Measurements from ENCODE around the gene GREB1. TPM values are rescaled to one million over a fixed set of nuclear protein-coding genes. Genes with fewer than 3 reads are reported as not detected.

GREB1 gene
- total and polyA plus RNA-seq, 2 experiments from 2014 or later, result 12.0 to 35.0 TPM

DNA sequence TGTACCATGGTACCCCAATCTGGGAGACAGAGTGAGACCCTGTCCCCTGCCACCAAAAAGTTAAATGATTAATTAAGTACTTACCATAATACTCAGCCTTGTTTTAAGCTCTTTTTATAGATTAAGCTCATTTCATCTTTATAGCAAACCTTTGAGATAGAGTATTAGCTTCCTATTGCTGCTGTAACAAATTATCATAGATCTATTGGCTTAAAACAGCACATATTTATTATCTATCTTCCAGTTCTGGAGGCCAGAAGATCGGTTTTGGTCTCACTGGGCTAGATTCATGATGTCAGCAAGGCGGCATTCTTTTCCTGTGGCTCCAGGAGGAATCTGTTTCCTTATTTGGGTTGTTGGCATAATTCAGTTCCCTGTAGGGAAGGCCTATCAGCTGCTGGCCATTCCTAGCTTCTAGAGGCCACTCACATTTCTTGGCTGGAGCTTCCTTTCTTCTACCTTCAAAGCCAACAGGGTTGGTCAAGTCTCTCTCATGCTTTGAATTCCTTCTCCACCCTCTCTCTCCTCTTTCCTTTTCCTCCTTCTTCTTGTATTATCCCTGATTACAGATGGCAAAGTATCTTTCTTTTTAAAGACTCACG is 13.7 kb upstream of the GREB1 start (continued):
- TF ChIP-seq, protein P1, sequence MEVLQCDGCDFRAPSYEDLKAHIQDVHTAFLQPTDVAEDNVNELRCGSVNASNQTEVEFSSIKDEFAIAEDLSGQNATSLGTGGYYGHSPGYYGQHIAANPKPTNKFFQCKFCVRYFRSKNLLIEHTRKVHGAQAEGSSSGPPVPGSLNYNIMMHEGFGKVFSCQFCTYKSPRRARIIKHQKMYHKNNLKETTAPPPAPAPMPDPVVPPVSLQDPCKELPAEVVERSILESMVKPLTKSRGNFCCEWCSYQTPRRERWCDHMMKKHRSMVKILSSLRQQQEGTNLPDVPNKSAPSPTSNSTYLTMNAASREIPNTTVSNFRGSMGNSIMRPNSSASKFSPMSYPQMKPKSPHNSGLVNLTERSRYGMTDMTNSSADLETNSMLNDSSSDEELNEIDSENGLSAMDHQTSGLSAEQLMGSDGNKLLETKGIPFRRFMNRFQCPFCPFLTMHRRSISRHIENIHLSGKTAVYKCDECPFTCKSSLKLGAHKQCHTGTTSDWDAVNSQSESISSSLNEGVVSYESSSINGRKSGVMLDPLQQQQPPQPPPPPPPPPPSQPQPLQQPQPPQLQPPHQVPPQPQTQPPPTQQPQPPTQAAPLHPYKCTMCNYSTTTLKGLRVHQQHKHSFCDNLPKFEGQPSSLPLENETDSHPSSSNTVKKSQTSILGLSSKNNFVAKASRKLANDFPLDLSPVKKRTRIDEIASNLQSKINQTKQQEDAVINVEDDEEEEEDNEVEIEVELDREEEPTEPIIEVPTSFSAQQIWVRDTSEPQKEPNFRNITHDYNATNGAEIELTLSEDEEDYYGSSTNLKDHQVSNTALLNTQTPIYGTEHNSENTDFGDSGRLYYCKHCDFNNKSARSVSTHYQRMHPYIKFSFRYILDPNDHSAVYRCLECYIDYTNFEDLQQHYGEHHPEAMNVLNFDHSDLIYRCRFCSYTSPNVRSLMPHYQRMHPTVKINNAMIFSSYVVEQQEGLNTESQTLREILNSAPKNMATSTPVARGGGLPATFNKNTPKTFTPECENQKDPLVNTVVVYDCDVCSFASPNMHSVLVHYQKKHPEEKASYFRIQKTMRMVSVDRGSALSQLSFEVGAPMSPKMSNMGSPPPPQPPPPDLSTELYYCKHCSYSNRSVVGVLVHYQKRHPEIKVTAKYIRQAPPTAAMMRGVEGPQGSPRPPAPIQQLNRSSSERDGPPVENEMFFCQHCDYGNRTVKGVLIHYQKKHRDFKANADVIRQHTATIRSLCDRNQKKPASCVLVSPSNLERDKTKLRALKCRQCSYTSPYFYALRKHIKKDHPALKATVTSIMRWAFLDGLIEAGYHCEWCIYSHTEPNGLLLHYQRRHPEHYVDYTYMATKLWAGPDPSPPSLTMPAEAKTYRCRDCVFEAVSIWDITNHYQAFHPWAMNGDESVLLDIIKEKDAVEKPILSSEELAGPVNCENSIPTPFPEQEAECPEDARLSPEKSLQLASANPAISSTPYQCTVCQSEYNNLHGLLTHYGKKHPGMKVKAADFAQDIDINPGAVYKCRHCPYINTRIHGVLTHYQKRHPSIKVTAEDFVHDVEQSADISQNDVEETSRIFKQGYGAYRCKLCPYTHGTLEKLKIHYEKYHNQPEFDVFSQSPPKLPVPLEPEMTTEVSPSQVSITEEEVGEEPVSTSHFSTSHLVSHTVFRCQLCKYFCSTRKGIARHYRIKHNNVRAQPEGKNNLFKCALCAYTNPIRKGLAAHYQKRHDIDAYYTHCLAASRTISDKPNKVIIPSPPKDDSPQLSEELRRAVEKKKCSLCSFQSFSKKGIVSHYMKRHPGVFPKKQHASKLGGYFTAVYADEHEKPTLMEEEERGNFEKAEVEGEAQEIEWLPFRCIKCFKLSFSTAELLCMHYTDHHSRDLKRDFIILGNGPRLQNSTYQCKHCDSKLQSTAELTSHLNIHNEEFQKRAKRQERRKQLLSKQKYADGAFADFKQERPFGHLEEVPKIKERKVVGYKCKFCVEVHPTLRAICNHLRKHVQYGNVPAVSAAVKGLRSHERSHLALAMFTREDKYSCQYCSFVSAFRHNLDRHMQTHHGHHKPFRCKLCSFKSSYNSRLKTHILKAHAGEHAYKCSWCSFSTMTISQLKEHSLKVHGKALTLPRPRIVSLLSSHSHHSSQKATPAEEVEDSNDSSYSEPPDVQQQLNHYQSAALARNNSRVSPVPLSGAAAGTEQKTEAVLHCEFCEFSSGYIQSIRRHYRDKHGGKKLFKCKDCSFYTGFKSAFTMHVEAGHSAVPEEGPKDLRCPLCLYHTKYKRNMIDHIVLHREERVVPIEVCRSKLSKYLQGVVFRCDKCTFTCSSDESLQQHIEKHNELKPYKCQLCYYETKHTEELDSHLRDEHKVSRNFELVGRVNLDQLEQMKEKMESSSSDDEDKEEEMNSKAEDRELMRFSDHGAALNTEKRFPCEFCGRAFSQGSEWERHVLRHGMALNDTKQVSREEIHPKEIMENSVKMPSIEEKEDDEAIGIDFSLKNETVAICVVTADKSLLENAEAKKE (CRISPR knock-in tag; IDR thresholded peaks at IDR 0.05), result peak; percentile 69

DNA sequence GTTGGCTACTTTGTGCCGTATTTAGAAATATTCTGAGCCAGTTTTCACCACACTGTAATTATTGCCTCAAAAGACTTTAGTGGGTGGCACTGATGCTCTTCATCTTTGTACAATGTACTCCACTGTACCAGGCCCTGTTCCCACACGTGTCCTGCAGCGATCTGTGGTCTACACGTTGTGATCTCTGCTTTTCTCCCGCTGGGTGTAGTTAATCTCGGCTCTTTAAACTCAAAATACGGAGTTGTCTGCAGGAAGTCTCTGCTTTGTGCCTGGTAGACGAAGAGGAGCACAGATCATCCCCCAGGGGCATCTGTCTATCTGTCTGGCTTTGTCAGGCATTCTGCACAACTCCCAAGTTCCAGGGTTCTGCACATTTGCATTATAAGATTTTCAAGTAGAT is 12.1 kb upstream of the GREB1 start:
- DNase-seq (ENCODE audit: low spot score) (no peak), ATAC-seq (no peak)
- no peak overlapping the region for H3K27ac ChIP-seq (ENCODE audit: low read depth)
- Mint-ChIP-seq H3K4me1 (peaks cover 27% of the 10 kb centered on the region), H3K9me3 (0 out of 3 replicates have a peak, but pooled peaks cover under 1% of the 10 kb centered on the region), H3K27ac (no peak overlapping the region), H3K36me3 (ENCODE audit: low read depth) (peaks cover 8% of the 10 kb centered on the region; the same call in 2 of the 3 replicates), H3K27me3 (ENCODE audit: insufficient read depth, low read depth, poor library complexity) (no peaks in the 10 kb centered on the region), H3K4me3 (no peak overlapping the region)
- H3K4me2 ChIP-seq, result no peak overlapping the region
- H4K20me1 ChIP-seq (replicated peaks; ENCODE audit: insufficient read depth), result peaks cover 7% of the 10 kb centered on the region
- H3K79me2 ChIP-seq (replicated peaks; ENCODE audit: insufficient read depth), result peaks cover 57% of the 10 kb centered on the region
- TF ChIP-seq POLR2AphosphoS5 (IDR thresholded peaks at IDR 0.05; ENCODE audit: low read depth), result no peak
- no peak for TF ChIP-seq CREB1 (CRISPR knock-in tag; IDR thresholded peaks at IDR 0.05; ENCODE audit: low read depth)
- TF ChIP-seq, protein P1 (CRISPR knock-in tag; IDR thresholded peaks at IDR 0.05), result no peak
- no peak for TF ChIP-seq STAT1 (IDR thresholded peaks at IDR 0.05; ENCODE audit: unreplicated experiment)
- TF ChIP-seq ZNF331 (CRISPR knock-in tag; IDR thresholded peaks at IDR 0.05; ENCODE audit: low read depth), result no peak
- no peaks in the 10 kb centered on the region for H3K27me3 ChIP-seq (ENCODE audit: insufficient read depth)
- peaks cover 10% of the 10 kb centered on the region; the same call in 1 of the 2 replicates for H3K4me1 ChIP-seq (ENCODE audit: insufficient read depth)
- no peak overlapping the region for H2AFZ ChIP-seq
- H3F3A ChIP-seq (replicated peaks; ENCODE audit: low read depth), result no peaks in the 10 kb centered on the region
- H3K4me3 ChIP-seq, result no peak overlapping the region
- H3K9me2 ChIP-seq (ENCODE audit: insufficient read depth), result peaks cover 3% of the 10 kb centered on the region; the same call in 1 of the 2 replicates
- H3K36me3 ChIP-seq (ENCODE audit: insufficient read depth), result no peaks in the 10 kb centered on the region
